ENCODE measurements around the gene MINAR2.

GRCh38 chr5:129748913-129749880 is 1.3 kb downstream of the MINAR2 start:
- no peak for TF ChIP-seq CTCF (IDR thresholded peaks at IDR 0.05)
- no peak for TF ChIP-seq POLR2AphosphoS5 (IDR thresholded peaks at IDR 0.05; ENCODE audit: insufficient read depth in 1 of 2, low read depth in 1 of 2)
- no peak for TF ChIP-seq POLR2A (IDR thresholded peaks at IDR 0.05)

All from vagina (tissue), 2 donors.